Activated effector memory CD4-positive, alpha-beta T cell treated with anti-CD3 and anti-CD28 coated beads, Interleukin-2, amount 50 U/mL, for 16 hours (primary cell): ENCODE measurements around the gene RGS7BP.
"Not testable (repeated sequence)": the region's sequence is repeated elsewhere in the genome, so short reads cannot be mapped to it uniquely, and the experiment has no call there.

Source experiments
- DNase-seq: peaks from one replicate; pipeline ENCODE4 v3.0.0-alpha.2; 2020

RGS7BP gene

DNA sequence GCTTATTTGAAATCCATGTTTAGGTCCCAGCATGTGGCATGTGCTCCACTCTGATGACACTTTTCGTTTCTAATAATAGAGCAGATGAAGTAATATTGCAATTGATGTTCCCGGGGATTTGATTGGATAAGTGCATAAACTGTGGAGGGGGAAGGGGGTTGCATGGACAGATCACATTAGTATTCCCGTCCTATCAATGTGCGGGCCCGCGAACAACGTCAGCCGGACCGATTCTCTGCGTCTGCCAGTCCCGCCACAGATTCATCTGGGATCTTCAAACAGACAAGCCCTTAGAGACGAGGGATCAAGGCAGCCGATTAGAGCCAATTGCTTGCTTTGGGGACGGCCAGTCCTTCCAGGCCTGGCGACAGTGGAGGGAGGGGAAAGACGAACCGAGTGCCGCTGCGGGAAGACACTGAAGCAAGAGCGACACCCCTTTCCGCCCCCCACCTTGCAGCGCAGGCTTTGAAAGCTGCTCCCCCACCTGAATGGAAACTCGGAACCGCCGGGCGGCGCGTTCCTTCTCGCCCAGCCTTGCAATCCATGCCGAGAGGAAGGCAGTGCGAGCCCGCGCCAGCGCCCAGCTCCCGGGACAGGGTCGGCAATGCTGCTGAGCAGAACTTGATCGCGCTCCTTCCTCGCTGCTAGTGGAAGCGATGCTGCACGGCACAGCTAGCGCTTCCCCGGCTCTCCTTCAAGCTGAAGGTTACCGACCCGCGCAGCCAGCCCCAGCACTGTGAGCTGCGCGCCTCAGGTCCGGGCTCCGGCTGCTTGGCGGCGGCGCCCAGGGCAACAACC is at the start of gene RGS7BP:
TSS of gene RGS7BP (plus strand) at position 247 of the 798 bp plus-strand sequence. CDS start 610 bp downstream, outside the sequence.
- no peak for DNase-seq

DNA sequence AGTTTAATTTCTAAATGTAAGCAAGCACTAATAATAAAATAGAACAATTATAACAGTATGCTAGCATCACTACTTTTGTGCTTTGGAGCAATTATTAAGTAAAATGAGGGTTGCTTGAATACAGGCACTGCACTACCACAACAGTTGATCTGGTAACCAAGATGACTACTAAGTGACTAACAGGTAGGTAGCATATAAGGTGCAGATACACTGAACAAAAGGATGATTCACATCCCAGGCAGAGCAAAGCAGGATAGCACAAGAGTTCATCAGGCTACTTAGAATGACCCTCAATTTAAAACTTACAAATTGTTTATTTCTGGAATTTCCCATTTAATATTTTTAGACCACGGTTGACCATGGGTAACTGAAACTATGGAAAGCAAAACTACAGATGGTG is 48.0 kb upstream of the RGS7BP start:
- no peak for DNase-seq

DNA sequence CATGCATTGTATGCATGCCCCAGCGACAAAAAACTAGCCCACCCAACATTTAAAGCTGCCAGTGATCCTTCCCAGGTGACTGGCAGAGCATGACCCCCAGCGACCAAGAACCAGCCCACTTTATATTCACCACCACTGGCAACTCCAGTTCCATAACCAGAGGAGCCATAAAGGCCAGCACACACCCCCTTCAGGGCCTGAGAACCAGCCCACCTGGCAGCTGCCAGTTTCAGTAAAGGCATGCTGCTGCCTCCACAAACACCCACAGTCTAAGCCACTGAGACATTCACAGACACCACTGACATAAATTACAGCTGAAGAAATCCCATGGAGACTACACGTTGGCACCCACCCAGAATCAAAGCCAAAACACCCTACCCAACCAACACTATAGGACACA is 46.9 kb upstream of the RGS7BP start:
- DNase-seq, result no peak

GRCh38 chr5:64462391-64462790 is 43.4 kb upstream of the RGS7BP start:
- no peak for DNase-seq

GRCh38 chr5:64486163-64486562 is 19.7 kb upstream of the RGS7BP start:
- no peak for DNase-seq

DNA sequence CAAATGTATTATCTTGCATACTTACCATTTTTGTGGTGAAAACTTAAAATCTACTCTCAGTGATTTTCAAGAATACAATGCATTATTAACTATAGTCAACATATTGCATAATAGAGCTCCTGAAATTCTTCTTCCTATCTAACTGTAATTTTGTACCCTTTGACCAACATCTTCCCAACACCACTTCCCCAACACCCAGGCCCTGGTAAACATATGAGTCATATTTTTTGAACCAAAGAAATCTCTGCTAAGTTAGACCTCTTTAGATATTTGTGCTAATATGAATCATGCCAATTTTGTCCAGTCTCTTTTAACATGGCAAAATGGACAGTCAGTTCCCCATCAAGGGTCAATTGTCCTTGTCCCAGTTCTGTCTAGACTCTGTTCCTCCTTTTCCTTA is 18.5 kb upstream of the RGS7BP start:
- DNase-seq, result no peak

- DNase-seq, result no peak
Measured at GRCh38 chr5:64489857-64490256, 16.0 kb upstream of the RGS7BP start.

DNA sequence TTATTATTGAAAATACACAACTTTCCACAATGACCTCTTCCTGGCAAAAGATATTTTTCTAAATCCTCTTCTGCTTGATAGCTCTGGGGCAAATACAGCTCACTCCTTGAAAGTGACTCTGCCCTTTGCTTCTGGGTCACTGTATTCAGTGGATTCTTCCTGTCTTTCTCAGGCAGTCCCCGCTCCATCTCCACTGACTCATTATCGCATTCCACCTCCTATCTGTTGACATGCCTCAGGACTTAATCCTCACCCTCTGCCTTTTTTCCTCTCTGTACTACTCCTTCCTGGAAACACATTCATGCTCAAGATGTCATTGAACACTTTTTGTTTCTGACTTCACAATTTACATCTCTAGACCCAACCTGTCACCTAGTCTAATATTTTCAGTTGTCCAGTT is 8.4 kb upstream of the RGS7BP start:
- no peak for DNase-seq

- no peak for DNase-seq
Measured at GRCh38 chr5:64502196-64502595, 3.6 kb upstream of the RGS7BP start.

DNA sequence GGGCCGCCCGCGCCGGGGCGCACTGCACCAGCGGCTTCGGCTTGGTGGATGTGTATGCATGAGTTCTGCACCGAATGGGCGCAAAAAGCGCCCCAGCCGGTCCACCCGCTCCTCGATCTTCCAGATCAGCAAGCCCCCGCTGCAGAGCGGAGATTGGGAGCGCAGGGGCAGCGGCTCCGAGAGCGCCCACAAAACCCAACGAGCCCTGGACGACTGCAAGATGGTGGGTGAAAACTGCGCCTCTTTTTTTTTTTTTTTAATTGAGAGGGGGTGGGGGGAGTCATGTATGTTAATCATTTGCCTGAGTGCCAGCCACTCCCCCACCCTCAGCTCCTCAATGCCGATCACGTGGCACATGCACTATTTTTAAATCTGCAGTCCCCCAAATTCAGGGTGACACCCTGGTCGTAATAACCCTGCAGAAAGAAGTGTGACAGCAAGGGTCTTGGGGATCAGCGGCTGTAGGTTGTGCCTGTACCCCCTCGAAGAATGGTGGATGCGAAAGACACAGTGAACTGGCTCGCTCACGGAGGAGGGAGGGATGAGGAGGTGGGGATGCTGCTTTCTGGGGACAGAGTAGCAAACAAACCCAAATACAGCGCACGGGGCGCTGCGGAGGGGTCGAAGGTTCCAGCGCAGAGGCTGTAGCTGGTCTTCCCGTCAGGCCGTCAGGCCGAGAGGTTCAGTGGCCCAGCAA is 900 bp downstream of the RGS7BP start:
- no peak for DNase-seq

- no peak for DNase-seq
Measured at GRCh38 chr5:64507264-64507605, 1.4 kb downstream of the RGS7BP start.

DNA sequence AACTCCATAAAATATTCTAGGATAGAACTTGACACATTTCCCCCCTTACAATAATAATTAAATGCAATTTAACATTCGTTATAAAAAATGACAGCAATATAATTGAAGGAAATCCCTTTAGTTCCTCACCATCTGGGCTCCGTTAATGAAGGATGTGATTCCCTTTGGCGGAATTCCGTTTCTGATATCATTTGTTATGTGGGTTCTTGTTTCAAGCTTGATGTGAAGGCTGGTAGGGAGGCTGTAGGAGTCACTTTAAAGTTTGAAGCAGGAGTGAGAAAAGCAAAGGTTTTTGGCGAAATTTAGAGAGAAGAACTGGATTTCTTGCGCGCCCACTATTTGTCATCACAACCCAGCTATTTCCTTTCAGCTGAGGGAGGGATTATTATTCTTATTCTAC is 4.0 kb downstream of the RGS7BP start:
- no peak for DNase-seq

- no peak for DNase-seq
Measured at GRCh38 chr5:64513492-64513891, 7.7 kb downstream of the RGS7BP start.

DNA sequence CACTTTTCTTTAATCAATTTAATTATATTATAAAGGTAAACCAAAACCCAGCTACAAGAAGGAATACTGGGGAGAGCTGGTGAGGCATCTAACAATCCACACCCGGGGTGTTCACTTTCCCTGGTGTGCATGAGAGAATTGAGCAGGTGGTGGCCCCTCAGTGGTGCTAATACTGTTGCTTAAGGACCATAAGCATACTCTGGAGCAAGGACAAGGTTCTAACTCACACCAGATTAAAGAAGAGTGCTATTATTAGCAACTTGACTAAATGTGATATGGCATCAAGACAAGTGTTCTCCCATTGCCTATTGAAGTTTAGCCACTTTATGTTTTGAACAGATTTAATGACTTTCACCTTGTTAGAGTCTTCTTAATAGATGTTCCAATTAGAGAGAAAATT is 8.8 kb downstream of the RGS7BP start:
- no peak for DNase-seq

- no peak for DNase-seq
Measured at GRCh38 chr5:64516216-64516615, 10.4 kb downstream of the RGS7BP start.

DNA sequence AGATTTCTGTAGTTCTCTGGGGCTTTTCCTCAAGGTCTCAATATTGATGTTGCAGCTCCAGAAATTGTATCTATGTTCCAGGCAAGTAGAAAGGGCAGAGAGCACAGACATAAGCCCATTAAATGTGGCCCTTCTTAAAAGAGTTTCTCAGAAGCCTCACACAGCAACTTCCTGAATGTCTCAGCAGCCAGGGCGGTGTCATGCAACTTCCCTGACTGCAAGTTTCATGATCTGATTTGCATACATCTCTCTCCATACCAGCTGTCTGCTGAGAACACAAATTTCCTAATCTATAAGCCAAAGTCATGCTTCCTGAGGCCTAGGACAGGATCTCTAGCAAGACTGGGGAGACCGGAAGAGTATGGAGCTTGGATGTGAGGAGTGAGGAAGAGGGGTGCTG is 13.0 kb downstream of the RGS7BP start:
- no peak for DNase-seq

DNA sequence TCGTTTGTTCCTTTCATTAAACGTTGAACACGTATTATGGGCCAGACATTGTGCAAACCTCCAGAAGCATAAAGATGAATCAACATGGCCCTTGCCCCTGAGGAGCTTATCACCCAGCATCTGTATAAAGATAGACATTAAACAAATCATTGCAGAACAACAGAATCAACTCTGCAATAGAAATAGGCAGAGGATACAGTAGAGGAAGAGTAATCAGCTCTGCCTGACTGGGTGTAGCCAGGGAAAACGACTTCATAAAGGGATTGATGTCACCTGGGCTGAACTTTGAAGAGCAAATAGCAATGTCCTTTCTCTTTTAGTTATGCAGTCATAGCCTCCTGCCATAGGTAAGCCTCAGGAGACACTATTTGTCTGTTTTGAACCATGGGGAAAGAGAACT is 13.4 kb downstream of the RGS7BP start:
- no peak for DNase-seq

DNA sequence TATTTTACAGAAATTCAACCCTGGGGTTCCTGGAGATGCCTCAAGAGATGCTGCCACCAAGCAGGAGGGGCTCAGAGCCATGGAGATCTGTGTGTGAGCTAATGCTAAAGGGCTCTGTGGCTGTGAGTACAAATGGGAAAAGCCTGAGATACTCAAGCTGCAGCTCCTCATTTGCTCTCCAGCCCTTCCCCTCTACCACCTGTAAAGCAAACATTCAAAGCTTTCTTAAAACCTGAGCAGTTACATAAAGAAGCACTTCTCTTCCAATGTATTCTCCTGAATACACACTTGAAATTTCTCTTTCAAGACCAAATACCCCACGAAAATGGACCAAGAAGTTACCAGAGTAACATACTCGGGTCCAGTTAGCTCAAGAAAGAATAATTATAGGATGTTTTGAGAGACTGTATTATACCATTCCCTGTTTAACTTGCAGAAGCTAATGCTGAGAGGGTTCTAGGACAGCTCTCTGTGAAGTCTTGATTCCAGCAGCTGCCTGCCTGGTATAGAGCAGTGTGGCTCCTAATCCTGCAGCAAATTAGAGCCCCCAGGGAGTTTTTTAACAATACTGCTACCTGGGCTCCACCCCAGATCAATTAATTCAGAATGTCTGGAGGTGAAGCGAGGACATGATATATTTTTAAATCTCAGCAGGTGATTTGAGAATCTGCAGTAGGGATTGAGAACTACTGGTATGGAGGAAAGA is 21.1 kb downstream of the RGS7BP start:
- no peak for DNase-seq

- no peak for DNase-seq
Measured at GRCh38 chr5:64530076-64530475, 24.3 kb downstream of the RGS7BP start.

DNA sequence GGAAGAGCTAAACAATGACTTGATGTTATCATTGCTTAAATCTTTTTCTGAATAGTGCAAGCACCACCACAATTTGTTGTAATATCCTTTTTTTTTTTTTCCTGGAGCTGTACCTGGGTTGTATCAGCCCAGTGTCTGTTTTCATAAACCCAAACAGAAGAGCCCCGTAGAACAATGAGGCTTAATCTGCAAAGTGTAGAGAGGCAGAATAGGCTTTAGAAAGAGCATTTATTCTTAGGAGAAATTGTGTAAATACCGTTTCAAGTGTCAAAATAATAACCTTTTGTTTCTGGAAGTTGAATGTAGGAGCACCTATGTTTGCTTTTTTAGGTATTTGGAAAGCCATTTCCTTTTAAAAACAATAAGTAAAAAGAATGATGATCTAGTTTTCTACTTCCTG is 26.4 kb downstream of the RGS7BP start:
- DNase-seq, result no peak

GRCh38 chr5:64532657-64533056 is 26.8 kb downstream of the RGS7BP start:
- no peak for DNase-seq

DNA sequence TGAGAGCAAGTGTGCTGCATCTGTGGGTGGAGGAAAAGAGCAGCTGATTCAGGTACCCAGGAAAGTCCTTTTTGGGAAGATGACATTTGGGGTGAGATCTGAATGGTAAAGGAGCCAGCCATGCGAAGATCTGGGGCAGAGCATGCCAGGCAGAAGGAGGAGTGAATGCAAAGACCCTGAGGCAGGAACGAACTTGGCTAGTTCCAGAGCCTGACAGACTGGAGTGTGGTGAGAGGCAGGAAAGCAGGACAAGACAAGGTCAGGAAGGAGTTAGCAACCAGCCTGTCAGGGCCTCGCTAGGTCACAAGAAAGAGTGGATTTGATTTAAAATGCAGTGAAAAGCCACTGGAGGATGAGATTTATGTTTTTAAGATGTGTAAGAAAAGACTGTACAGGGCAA is 28.2 kb downstream of the RGS7BP start:
- no peak for DNase-seq

DNA sequence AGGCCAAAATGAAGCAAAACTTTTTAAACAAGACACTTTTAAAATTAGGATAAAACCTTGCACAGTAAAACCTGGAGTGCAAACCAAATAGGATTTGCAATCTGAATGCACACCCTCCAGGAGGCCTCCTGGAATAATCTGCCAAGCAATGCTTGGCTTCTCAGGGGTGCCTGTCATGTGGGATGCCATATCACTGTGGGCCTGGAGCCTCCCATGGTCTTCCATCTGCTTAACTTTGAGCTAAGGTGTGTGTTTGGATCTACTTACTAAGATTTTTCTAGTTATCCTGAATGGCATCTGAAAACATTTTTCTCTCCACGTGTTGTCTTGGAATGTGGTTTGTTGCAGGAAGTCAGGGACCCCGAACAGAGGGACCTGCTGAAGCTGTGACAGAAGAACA is 52.1 kb downstream of the RGS7BP start:
- DNase-seq, result no peak

DNA sequence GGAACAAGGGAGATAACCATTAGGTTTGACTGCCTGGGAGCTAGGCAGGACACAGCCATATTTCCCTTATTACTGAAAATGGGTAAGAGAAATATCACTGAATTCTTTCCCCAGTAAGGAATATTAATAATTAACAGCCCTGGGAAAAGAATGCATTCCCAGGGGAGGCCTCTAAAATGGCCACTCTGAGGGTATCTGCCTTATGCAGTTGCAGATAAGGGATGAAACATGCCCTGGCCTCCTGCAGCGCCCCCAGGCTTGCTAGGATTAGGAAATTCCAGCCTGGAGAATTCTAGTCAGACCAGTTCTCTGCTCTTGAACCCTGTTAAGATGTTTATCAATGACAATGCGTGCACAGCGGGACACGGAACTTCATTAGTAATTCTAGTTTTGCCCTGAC is 52.8 kb downstream of the RGS7BP start:
- not testable (repeated sequence) for DNase-seq
